NCI-H526 (cell line): ENCODE data around the gene IVL.

Experiments
- DNase-seq, 2 experiments: peaks; one replicate each; lab custom pipeline; 2025; lab: John Stamatoyannopoulos, UW

The IVL gene

DNA sequence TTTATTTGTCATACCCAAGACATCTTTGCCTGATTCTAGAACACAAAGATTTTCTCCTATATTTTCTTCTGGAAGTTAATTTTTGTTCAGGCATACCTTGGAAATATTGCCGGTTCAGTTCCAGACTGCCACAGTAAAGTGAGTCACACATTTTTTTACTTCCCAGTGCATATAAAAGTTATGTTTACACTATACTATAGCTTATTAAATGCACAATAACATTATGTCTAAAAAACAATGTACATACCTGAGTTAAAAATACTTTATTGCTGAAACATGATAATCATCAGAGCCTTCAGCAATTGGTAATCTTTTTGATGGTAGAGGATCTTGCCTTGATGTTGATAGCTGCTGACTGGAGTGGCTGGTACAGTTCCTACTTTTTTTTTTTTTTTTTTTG is 20.2 kb upstream of the IVL start:
- no peak for DNase-seq

GRCh38 chr1:152899027-152899426 is 9.3 kb upstream of the IVL start:
- no peak for DNase-seq

DNA sequence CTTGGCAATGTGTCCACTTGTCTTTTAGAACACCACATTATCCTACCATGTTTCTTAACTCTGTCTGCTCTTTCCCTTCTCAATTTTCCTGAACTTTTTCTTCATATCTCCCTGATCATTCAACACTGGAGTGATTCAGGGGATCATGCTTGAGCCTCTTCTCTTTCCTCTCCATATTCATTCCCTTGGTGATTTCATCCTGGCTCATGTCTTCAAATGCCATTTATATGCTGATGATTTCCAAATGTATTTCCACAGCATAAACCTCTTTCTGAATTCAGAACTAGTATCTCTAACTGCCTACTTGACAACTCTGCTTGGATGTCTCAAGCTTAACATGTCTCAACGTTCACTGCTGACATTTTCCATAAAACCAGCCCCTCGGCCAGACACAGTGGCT is 8.5 kb upstream of the IVL start:
- DNase-seq: no peak

DNA sequence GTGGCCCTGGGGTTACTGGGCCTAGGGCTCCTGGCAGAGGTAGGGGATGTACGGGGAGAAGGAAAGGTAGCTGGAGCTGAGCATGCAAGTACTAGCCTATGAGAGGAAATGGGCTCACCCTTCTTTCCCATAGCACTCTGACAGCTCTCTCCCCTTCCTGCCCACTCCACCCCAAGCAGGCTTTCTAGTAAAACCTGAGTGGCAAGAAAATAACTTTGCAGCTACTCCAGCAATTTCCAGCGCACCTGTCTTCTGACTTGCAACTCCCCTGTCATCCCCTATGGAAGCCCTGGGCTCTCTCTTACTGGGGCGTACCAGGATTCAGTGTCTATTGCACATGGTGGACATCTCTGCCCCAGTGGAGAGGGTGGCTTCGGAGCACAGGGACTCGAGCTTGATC is 6.7 kb upstream of the IVL start:
- DNase-seq: no peak

GRCh38 chr1:152902636-152903035 is 5.7 kb upstream of the IVL start:
- no peak for DNase-seq

GRCh38 chr1:152904688-152905440 is 3.5 kb upstream of the IVL start:
- DNase-seq: no peak

- no peak for DNase-seq
These were observed 2.3 kb upstream of the IVL start for GRCh38 chr1:152906023-152906565.

DNA sequence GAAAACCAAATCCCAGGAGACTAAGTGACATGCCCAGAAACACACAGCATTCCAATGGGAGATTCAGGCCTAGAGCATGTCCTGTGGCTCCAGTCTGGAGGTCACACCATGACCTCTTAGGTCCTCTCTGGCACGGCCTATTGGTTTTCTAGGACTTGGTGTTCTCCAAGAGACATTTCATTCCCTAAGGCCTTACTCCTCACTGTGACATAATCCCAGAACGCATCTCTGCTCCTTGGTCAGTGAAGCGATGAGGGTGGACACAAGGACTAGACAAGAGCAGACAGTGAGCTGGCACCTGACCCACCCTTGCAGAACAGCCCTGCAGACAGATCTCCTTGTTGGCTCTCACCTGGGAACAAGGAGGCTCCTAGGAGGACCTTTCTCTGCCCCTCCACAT is 860 bp downstream of the IVL start:
- DNase-seq: no peak

- DNase-seq: no peak
These were observed 4.1 kb downstream of the IVL start for GRCh38 chr1:152912471-152912870.

- no peak for DNase-seq
These were observed 4.6 kb downstream of the IVL start for GRCh38 chr1:152912900-152913299.

GRCh38 chr1:152917794-152918193 is 9.4 kb downstream of the IVL start:
- peak in 1 of 2 experiments; percentile 12 for DNase-seq

DNA sequence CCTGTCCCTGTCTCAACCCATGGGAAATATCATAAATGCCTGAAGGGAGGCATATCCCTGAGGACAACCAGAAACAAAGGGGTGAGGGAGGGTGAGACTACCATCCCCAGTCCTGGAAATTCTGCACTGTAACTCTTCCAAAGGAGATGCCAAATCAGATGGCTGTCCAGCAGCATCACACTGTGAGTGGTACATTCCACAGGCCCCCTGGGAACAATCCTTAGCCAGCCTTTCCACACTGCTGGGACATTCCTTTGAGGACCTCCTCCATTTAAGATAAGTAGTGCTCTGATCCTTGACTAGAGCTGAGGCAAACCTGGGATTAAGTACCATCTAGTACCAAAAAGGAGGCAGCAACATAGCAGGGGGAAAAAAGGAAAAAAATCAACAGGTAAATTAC is 10.7 kb downstream of the IVL start:
- DNase-seq: no peak

GRCh38 chr1:152924191-152924590 is 15.8 kb downstream of the IVL start:
- no peak for DNase-seq

GRCh38 chr1:152926091-152926490 is 17.7 kb downstream of the IVL start:
- DNase-seq: peak; percentile 23 to 31

- no peak for DNase-seq
These were observed 20.3 kb downstream of the IVL start for GRCh38 chr1:152928671-152929070.

DNA sequence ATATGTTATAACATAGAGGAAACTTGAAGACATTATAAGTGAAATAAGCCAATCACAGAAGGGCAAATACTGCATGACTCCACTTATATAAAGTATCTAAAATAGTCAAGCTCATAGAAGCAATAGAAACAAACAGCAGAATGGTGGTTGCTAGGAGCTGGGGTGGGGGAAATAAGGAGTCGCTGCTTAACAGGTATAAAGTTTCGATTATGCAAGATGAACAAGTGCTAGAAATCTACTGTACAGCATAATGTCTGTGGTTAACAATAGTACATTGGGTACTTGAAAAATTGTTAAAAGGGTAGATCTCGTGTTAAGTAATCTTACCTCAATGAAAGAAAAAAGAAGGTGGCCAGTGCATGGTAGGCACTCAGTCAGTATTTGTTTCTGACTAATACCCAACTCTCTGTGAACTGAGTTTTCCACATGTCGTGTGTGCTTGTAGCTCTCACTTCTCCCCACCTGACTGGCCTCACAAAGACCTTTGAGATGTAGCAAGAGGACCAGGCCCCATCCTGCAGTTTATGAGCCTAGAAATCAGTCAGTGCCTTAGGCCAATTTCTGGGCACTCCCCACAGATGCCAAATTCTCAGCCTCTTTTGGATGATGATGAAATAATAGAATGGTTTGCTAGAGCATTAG is 23.9 kb downstream of the IVL start:
- DNase-seq: no peak

GRCh38 chr1:152933196-152933595 is 24.9 kb downstream of the IVL start:
- no peak for DNase-seq

DNA sequence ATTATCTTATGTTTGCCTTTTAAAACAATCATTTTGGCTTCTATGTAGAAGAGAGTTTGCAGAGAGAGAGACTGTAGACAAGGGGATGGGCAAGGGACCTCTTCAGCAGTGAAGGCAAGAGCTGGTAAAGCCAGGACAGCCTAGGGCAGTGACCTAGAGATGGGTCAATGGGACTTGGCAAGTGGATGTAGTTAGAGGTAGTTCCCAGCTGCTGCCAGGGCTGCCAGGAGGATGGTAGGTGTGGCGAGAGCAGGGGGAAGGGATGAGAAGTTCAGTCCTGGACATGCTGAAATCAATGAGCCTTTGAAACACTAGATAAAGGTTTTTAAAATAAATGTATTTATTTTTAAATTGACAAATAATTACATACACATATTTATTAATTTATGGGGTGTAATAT is 32.3 kb downstream of the IVL start:
- no peak for DNase-seq

- no peak for DNase-seq
These were observed 32.8 kb downstream of the IVL start for GRCh38 chr1:152941037-152941711.

DNA sequence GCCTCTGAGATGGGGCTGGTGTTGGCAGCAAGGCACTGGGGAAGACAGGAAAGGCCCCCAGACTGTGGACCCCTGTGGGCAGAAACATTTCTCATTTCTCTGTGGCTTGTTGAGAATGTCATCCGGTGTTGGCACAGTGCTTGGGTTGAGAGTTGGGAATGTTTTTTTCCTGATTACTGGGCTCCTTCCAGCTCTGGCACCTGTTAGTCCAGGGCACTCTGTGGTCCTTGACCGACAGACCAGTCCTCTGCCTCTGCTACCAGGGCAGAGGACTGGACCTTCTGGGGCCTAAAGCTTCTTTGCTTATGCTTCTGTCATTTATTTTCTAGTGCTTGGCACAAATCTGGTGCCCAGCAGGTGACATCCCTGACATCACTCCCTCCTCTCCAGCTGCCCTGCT is 33.8 kb downstream of the IVL start:
- DNase-seq: no peak

- DNase-seq: no peak
These were observed 37.9 kb downstream of the IVL start for GRCh38 chr1:152946248-152946647.

GRCh38 chr1:152946651-152947256 is 38.4 kb downstream of the IVL start, which contains the start of gene SPRR5:
SPRR5 (plus strand) TSS chr1:152947206; CDS start chr1:152948555, 1,349 bp downstream.
- no peak for DNase-seq
